Endothelial cell of umbilical vein (primary cell): ENCODE results near the gene LINGO4.

Experiments used
- CTCF ChIP-seq, 2 donors: IDR thresholded peaks; 1 replicate in 1 of 2; 2 replicates in 1 of 2; pipeline ENCODE4 v1.5.1; 2011; ENCODE audit warnings: low read length in 2 of 2, mild to moderate bottlenecking in 2 of 2, moderate library complexity in 2 of 2, control low read depth in 1 of 2, inconsistent platforms in 1 of 2, low read depth in 1 of 2; ENCODE audit not compliant: insufficient read depth in 1 of 2; ENCODE audit errors: extremely low read depth in 1 of 2
- EZH2 ChIP-seq: IDR thresholded peaks from 2 replicates; pipeline ENCODE4 v1.6.1; 2012; ENCODE audit warnings: borderline replicate concordance, low read depth, mild to moderate bottlenecking, moderate library complexity, low read length, inconsistent platforms; ENCODE audit not compliant: severe bottlenecking
- JUN ChIP-seq: IDR thresholded peaks from 2 replicates; pipeline ENCODE4 v1.6.1; 2011; ENCODE audit warnings: borderline replicate concordance, low read depth; ENCODE audit not compliant: insufficient read length, insufficient read depth
- MAX ChIP-seq: IDR thresholded peaks from 2 replicates; pipeline ENCODE4 v1.6.1; 2011; ENCODE audit not compliant: insufficient read depth, insufficient read length
- POLR2A ChIP-seq: IDR thresholded peaks from 2 replicates; pipeline ENCODE4 v1.6.1; 2012; ENCODE audit warnings: low read depth, mild to moderate bottlenecking, control low read depth, low read length
- POLR2AphosphoS5 ChIP-seq: IDR thresholded peaks from 2 replicates; pipeline ENCODE4 v1.6.1; 2012; ENCODE audit warnings: low read depth, mild to moderate bottlenecking, control low read depth, low read length, moderate library complexity; ENCODE audit not compliant: insufficient read depth

GRCh38 chr1:151802372-151802771, 2.8 kb downstream of the LINGO4 start:
- TF ChIP-seq POLR2A (no peak), CTCF (IDR thresholded peaks at IDR 0.05; ENCODE audit: extremely low read depth in 1 of 2, insufficient read depth in 1 of 2, low read depth in 1 of 2, low read length in 2 of 2) (no peak), POLR2AphosphoS5 (no peak), EZH2 (no peak), MAX (no peak), JUN (no peak)
